Measurements from ENCODE around the gene SUN2. TPM values are rescaled to one million over a fixed set of nuclear protein-coding genes. Genes with fewer than 3 reads are reported as not detected.

Gene SUN2
- total RNA-seq, 2 donors from 2014 or later: 106 to 123 TPM

- peaks cover 56% of the 10 kb centered on the region for H3K36me3 ChIP-seq
- no peak for TF ChIP-seq CTCF (IDR thresholded peaks at IDR 0.05)
- no peaks in the 10 kb centered on the region for H3K4me1 ChIP-seq
- no peaks in the 10 kb centered on the region for H3K27me3 ChIP-seq
- H3K4me3 ChIP-seq: no peak overlapping the region
- H3K27ac ChIP-seq: no peak overlapping the region
- intact Hi-C loops (cut with DNase I): no loop called here
- no peak for DNase-seq
- H3K9ac ChIP-seq (ENCODE audit: low read depth in 2 of 2, low read length in 2 of 2): no peak overlapping the region
- no peaks in the 10 kb centered on the region for H3K9me3 ChIP-seq
Measured at GRCh38 chr22:38728871-38729796, 26.7 kb downstream of the SUN2 start.

- H3K27me3 ChIP-seq: no peaks in the 10 kb centered on the region
- H3K36me3 ChIP-seq: peaks cover 63% of the 10 kb centered on the region
Measured at GRCh38 chr22:38727530-38728451, 28.0 kb downstream of the SUN2 start.

GRCh38 chr22:38727123-38727522 lies 28.7 kb downstream of the SUN2 start:
- Histone ChIP-seq H3K9me3 (no peaks in the 10 kb centered on the region), H3K4me1 (no peaks in the 10 kb centered on the region), H3K4me3 (no peak overlapping the region), H3K27me3 (no peaks in the 10 kb centered on the region), H3K9ac (ENCODE audit: low read depth in 2 of 2, low read length in 2 of 2) (no peak overlapping the region), H3K27ac (no peak overlapping the region), H3K36me3 (peaks cover 69% of the 10 kb centered on the region)
- DNase-seq: no peak
- intact Hi-C loops (cut with DNase I): no loop called here
- TF ChIP-seq CTCF (IDR thresholded peaks at IDR 0.05): no peak

More at GRCh38 chr22:38727530-38728451, 28.0 kb downstream of the SUN2 start:
- H3K27ac ChIP-seq: no peak overlapping the region
- no peak for DNase-seq
- H3K9ac ChIP-seq (ENCODE audit: low read depth in 2 of 2, low read length in 2 of 2): no peak overlapping the region
- intact Hi-C loops (cut with DNase I): no loop called here
- no peak overlapping the region for H3K4me3 ChIP-seq
- no peaks in the 10 kb centered on the region for H3K9me3 ChIP-seq
- no peaks in the 10 kb centered on the region for H3K4me1 ChIP-seq
- TF ChIP-seq CTCF (IDR thresholded peaks at IDR 0.05): no peak

- Histone ChIP-seq H3K4me3 (no peak overlapping the region), H3K4me1 (no peaks in the 10 kb centered on the region), H3K9me3 (no peaks in the 10 kb centered on the region), H3K9ac (ENCODE audit: low read depth in 2 of 2, low read length in 2 of 2) (no peak overlapping the region), H3K36me3 (peaks cover 73% of the 10 kb centered on the region), H3K27ac (no peak overlapping the region), H3K27me3 (no peaks in the 10 kb centered on the region)
- DNase-seq: no peak
- intact Hi-C loops (cut with DNase I): no loop called here
- TF ChIP-seq CTCF (IDR thresholded peaks at IDR 0.05): no peak
Measured at GRCh38 chr22:38725900-38726655, 29.7 kb downstream of the SUN2 start.
